ENCODE measurements around the gene ARMH4. TPM values are rescaled to one million over a fixed set of nuclear protein-coding genes. Genes with fewer than 3 reads are reported as not detected.

ARMH4 gene
- total and polyA plus RNA-seq, 10 of the 15 experiments (the other 5 are each of a cell fraction or from before 2014, with no cell fraction given): 0.50 to 0.97 (median 0.60) TPM; not detected in 7

GRCh38 chr14:58078471-58078870 is 73.5 kb downstream of the ARMH4 start:
- Histone ChIP-seq H3K27me3 (replicated peaks in 1 of 2; ENCODE audit: control insufficient read depth in 2 of 2, insufficient read depth in 2 of 2, low read length in 1 of 2) (no peaks in the 10 kb centered on the region), H2AFZ (ENCODE audit: control insufficient read depth, low read depth, low read length) (no peak overlapping the region), H3K9ac (ENCODE audit: control insufficient read depth, insufficient read depth, low read length) (no peak overlapping the region), H3K79me2 (ENCODE audit: control insufficient read depth, insufficient read depth, low read length) (no peaks in the 10 kb centered on the region), H3K36me3 (ENCODE audit: control insufficient read depth in 2 of 2, insufficient read depth in 2 of 2, low read length in 1 of 2) (no peaks in the 10 kb centered on the region), H3K4me2 (ENCODE audit: control insufficient read depth, insufficient read depth) (no peak overlapping the region), H3K9me3 (replicated peaks; ENCODE audit: control insufficient read depth, insufficient read depth, low read length) (no peaks in the 10 kb centered on the region), H3K27ac (ENCODE audit: control insufficient read depth, insufficient read depth) (no peak overlapping the region), H3K4me1 (ENCODE audit: control insufficient read depth, insufficient read depth, low read length) (no peaks in the 10 kb centered on the region), H4K20me1 (ENCODE audit: control insufficient read depth, insufficient read depth) (no peaks in the 10 kb centered on the region), H3K4me3 (no peak overlapping the region)
- no peak for ATAC-seq
- ChIA-PET CTCF (no interaction called here), SMC1A (ENCODE audit: uncharacterized antibody, unreplicated experiment) (no interaction called here), RAD21 (ENCODE audit: unreplicated experiment) (no interaction called here), POLR2A (no interaction called here)
- BruUV-seq (replicated peaks): no TSS peak
- in situ Hi-C loops (cut with MboI) (no loop called here), intact Hi-C loops (cut with micrococcal nuclease; ENCODE audit: unreplicated experiment) (no loop called here)
- no peak for FAIRE-seq
- no peak for DNase-seq (ENCODE audit: low read depth, low spot score)
- TF ChIP-seq E2F8 (IDR thresholded peaks at IDR 0.05; ENCODE audit: low read depth, partially characterized antibody) (no peak), SIN3A (IDR thresholded peaks at IDR 0.05; ENCODE audit: low read depth, low read length) (no peak), SMAD1 (IDR thresholded peaks at IDR 0.05; ENCODE audit: low read depth, partially characterized antibody) (no peak), NBN (IDR thresholded peaks at IDR 0.05) (no peak), MTA2 (IDR thresholded peaks at IDR 0.05; ENCODE audit: low read depth) (no peak), POLR2AphosphoS5 (IDR thresholded peaks at IDR 0.05; ENCODE audit: low read length) (no peak), HDAC2 (IDR thresholded peaks at IDR 0.05) (no peak), BCL3 (IDR thresholded peaks at IDR 0.05; ENCODE audit: borderline replicate concordance, insufficient read depth, low read depth, low read length, poor library complexity, severe bottlenecking) (no peak), KLF5 (IDR thresholded peaks at IDR 0.05; ENCODE audit: partially characterized antibody) (no peak), ZBTB40 (IDR thresholded peaks at IDR 0.05; ENCODE audit: borderline replicate concordance) (no peak), MYB (IDR thresholded peaks at IDR 0.05; ENCODE audit: borderline replicate concordance, low read depth, low read length) (no peak), IRF3 (IDR thresholded peaks at IDR 0.05) (no peak), TCF7 (IDR thresholded peaks at IDR 0.05; ENCODE audit: borderline replicate concordance) (no peak), CTCF (IDR thresholded peaks at IDR 0.05 in 2 of 3, conservative IDR thresholded peaks at IDR 0.05 in 1 of 3; ENCODE audit: control insufficient read depth in 2 of 3, extremely low read depth in 1 of 3, insufficient read depth in 1 of 3, low read depth in 3 of 3, low read length in 3 of 3) (no peak)
